ENCODE data around the gene HNRNPA1.
"Not testable (repeated sequence)": the region's sequence is repeated elsewhere in the genome, so short reads cannot be mapped to it uniquely, and the experiment has no call there.

Gene HNRNPA1

DNA sequence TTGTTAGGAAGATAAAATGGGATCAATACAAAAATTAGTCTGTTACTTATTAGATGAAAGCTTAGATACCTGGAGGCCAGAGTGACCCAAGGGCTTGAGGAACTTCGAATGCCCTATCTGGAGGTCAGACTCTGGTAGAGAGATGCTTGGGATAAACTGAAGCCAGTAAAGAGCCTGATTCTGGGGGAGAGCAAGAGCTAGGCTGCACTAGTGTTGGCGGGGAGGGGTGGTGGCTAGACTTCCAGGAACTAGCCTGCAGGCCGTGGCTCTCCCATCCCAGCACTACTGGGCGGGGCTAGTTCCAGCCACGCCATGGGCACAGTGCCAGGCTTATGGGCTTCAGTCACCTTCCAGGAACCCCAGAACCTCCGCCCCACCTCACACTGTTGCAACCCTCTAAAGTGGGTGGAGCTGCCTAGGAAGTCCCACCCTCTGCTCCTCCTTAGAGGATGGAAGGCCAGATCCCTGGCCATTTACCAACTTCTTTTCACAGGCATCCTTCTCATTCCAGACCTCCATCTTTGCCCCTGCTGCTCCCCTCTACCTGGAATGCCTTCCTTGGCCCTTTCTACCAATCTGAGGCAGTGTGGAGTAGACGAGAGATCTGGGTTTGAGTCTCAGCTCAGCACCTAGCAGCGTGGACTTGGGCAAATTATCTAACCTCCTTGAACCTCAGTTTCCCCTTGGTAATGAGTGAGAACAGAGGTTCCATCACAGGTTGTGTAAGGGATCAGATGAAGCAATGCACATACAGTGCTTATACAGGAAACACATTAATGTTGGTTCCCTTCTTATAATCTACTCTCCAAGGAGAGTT is 26.6 kb downstream of the HNRNPA1 start:
- H3K4me3 ChIP-seq (replicated peaks in 1 of 2; ENCODE audit: low read depth in 2 of 2, low read length in 2 of 2) = no peak overlapping the region
- TF ChIP-seq, protein P1, sequence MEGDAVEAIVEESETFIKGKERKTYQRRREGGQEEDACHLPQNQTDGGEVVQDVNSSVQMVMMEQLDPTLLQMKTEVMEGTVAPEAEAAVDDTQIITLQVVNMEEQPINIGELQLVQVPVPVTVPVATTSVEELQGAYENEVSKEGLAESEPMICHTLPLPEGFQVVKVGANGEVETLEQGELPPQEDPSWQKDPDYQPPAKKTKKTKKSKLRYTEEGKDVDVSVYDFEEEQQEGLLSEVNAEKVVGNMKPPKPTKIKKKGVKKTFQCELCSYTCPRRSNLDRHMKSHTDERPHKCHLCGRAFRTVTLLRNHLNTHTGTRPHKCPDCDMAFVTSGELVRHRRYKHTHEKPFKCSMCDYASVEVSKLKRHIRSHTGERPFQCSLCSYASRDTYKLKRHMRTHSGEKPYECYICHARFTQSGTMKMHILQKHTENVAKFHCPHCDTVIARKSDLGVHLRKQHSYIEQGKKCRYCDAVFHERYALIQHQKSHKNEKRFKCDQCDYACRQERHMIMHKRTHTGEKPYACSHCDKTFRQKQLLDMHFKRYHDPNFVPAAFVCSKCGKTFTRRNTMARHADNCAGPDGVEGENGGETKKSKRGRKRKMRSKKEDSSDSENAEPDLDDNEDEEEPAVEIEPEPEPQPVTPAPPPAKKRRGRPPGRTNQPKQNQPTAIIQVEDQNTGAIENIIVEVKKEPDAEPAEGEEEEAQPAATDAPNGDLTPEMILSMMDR (IDR thresholded peaks at IDR 0.05; ENCODE audit: low read depth, low read length) = no peak
- peak; percentile 74 to 95 for DNase-seq (ENCODE audit: low read depth in 2 of 2)

DNA sequence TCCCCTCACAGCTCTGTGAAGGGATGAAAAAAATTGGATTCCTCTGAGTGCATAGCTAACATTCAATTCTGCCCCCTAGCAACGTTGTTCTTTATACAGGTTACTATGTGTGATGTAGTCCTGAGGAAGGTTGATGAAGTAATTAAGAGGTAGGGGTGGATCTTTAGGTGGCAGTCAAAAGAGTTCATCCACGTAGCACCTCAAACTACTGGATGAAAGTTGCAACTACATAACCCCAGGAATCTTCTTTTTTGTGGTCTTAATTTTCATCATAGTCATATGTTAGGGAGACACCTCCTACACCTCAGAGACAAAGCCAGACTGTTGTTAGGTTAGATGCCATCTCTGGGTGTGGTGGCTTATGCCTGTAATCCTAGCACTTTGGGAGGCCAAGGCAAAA is 30.5 kb downstream of the HNRNPA1 start:
- DNase-seq (ENCODE audit: low read depth in 2 of 2) = no peak
- TF ChIP-seq, protein P1 (IDR thresholded peaks at IDR 0.05; ENCODE audit: low read depth, low read length) = no peak
- no peak overlapping the region for H3K4me3 ChIP-seq (replicated peaks in 1 of 2; ENCODE audit: low read depth in 2 of 2, low read length in 2 of 2)

DNA sequence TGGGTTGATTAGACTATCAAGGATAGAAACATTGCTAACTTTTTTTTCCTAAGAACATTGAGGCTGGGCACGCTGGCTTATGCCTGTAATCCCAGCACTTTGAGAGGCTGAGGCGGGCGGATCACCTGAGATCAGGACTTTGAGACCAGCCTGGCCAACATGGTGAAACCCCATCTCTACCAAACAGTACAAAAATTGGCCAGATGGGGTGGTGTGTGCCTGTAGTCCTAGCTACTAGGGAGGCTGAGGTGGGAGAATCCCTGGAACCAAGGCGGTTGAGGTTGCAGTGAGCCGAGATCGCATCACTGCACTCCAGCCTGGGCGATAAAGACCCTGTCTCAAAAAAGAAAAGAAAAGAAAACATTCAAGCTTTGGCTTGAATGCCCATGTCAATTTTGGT is 31.8 kb downstream of the HNRNPA1 start:
- not testable (repeated sequence) for H3K4me3 ChIP-seq (replicated peaks in 1 of 2; ENCODE audit: low read depth in 2 of 2, low read length in 2 of 2); DNase-seq (ENCODE audit: low read depth in 2 of 2)

DNA sequence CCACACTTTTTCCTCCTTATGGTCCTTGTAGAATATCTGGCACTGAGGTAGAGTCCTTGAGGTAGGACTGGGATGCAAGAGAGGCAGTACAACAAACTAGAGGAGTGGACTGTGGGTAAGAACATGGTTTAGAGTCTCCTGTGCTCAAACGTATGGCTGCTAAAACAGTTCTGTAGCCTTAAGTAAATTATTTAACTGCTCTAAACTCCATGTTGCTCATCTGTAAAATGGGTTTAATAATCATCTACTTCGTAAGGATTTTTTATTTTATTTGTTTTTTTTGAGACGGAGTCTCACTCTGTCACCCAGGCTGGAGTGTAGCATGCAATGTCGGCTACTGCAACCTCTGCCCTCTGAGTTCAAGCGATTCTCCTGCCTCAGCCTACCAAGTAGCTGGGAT is 40.8 kb downstream of the HNRNPA1 start:
- TF ChIP-seq, protein P1 (IDR thresholded peaks at IDR 0.05; ENCODE audit: low read depth, low read length) = no peak
- no peak for DNase-seq (ENCODE audit: low read depth in 2 of 2)
- no peak overlapping the region for H3K4me3 ChIP-seq (replicated peaks in 1 of 2; ENCODE audit: low read depth in 2 of 2, low read length in 2 of 2)

DNA sequence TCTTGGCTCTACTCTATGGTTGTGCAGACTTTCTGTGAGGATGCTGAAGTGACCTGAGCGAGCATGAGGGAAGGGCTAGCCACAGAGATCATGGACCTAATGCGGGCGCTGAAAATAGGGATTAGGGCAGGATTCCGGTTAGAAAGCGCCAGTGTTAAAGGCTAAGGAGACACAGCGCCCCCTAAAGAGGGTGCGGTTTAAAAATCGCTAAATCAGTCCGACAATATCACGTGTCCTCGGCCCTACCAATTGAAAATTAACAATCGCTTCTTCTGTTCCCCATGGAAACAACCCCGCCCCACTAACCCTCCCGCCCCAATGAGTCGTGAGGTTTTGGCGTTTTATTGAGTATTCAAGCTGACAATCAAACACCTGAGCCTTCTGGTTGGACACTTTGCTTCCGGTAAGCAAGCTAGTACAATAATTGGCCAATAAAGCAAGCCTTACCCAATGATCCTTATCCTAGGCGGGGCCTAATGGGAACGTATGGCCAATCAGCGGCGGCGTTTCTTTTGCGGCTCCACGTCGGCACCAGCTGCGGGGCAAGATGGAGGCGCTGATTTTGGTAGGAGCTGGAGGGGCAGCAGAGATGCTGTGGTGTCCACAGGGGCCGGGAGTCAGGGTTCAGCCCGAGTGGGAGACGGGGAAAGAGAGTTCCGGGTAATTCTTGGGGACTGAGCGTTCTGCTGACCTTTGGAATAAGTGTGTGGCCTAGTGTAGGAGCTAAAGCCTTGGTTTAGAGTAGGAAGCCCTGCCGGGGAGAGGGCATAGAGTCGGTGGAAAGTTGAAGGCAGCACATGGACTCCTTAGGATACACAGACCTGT is 44.3 kb downstream of the HNRNPA1 start, which contains the start of gene COPZ1:
TSS of gene COPZ1 (plus strand) at position 515 of the 825 bp plus-strand sequence. CDS start at position 548, 33 bp downstream.
- TF ChIP-seq, protein P1 (IDR thresholded peaks at IDR 0.05; ENCODE audit: low read depth, low read length) = peak; percentile 71
- peak within 1 kb of the TSS; percentile 72 to 93 for H3K4me3 ChIP-seq (replicated peaks in 1 of 2; ENCODE audit: low read depth in 2 of 2, low read length in 2 of 2)
- DNase-seq (ENCODE audit: low read depth in 2 of 2) = peak; percentile 100

DNA sequence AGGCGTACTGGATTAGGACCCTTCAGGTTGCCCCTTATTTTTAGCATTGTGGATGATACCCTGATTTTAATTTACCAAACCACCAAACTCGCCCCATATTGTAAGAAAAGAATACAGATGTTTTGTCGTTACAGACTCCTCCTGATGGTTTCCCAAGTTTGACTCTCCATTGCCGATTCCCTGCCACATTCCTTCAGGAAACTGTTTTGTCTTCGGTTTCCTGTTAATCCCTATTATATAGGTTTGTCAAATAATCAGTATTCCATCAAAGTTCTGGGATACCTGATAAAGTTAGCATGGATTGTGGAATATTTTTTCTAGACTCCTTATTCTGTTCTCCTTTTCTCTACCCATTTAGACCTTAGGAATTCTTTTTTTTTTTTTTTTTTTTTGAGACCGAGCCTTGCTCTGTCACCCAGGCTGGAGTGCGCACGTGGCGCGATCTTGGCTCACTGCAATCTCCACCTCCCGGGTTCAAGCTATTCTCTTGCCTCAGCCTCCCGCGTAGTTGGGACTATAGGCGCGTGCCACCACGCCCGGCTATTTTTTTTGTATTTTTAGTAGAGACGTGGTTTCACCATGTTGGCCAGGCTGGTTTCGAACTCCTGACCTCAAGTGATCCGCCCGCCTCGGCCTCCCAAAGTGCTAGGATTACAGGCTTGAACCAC is 45.0 kb downstream of the HNRNPA1 start:
- peak in 1 of 2 donors; percentile 25 for DNase-seq (ENCODE audit: low read depth in 2 of 2)

DNA sequence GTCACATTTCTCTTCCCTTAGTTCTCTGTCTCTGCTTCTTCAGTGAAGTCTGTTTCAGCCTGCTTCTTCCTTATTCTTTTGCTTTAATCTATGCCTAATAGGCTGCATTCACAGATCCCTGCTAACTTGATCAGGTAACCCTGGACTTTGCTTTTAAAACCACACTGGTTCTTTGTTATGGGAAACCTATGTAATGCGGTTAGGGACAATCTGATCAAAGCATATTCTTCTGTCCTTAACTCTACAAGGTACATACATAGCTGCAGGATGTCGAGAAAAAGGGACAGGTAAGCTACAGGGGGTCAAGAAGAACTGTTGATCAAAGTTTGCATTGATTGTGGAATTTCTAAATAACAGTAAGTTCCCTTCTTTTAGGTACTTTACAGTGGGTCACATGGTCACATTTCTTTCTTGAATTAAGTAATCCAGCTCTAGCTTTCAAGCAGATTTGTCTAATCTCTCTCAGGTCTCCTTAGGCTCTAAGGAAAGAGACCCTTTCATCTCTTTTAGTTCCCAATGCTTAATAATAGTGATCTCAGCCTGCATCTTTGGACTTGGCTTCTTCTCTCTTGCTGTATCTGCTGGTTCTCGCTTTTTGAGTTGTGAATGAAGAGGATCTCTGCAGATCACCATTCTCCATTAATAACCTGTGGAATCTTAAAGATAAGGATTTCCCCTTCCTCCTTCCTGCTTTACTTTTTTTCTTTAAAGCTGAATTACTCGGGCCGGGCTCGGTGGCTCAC is 48.2 kb downstream of the HNRNPA1 start:
- TF ChIP-seq, protein P1 (IDR thresholded peaks at IDR 0.05; ENCODE audit: low read depth, low read length) = no peak

More for the DNA sequence above, 45.0 kb downstream of the HNRNPA1 start:
- peak overlapping the region; percentile 72 to 93 for H3K4me3 ChIP-seq (replicated peaks in 1 of 2; ENCODE audit: low read depth in 2 of 2, low read length in 2 of 2)

More for the DNA sequence above, 48.2 kb downstream of the HNRNPA1 start:
- no peak overlapping the region for H3K4me3 ChIP-seq (replicated peaks in 1 of 2; ENCODE audit: low read depth in 2 of 2, low read length in 2 of 2)
- DNase-seq (ENCODE audit: low read depth in 2 of 2) = no peak
